Suprapubic skin (tissue), 4 donors: ENCODE measurements around the gene C1QTNF5. TPM values are rescaled to one million over a fixed set of nuclear protein-coding genes. Genes with fewer than 3 reads are reported as not detected.

Experiments used
- DNase-seq, 2 donors: peaks; one replicate each; pipeline ENCODE4 v3.0.0-alpha.2; 2019; ENCODE audit warnings: low spot score in 2 of 2
- H3K27ac ChIP-seq: fragments of 200-600 bp; sonication (generic); one replicate; pipeline ENCODE4 v1.5.1; 2019
- H3K27me3 ChIP-seq: fragments of 200-600 bp; sonication (generic); one replicate; pipeline ENCODE4 v1.5.1; 2019
- H3K36me3 ChIP-seq: fragments of 200-600 bp; sonication (generic); one replicate; pipeline ENCODE4 v1.5.1; 2019
- H3K4me1 ChIP-seq: fragments of 200-600 bp; sonication (generic); one replicate; pipeline ENCODE4 v1.5.1; 2019
- H3K4me3 ChIP-seq: fragments of 200-600 bp; sonication (generic); one replicate; pipeline ENCODE4 v1.5.1; 2019; ENCODE audit warnings: mild to moderate bottlenecking
- H3K9me3 ChIP-seq: fragments of 200-600 bp; sonication (generic); one replicate; pipeline ENCODE4 v1.5.1; 2019
- CTCF ChIP-seq, 2 donors: fragments of 200-600 bp in 1 of 2; fragments of 450-650 bp in 1 of 2; sonication (generic) in 1 of 2; IDR thresholded peaks; one replicate each; pipeline ENCODE4 v1.5.1; 2016 to 2019; ENCODE audit warnings: antibody characterized with exemption in 2 of 2, mild to moderate bottlenecking in 1 of 2, moderate library complexity in 1 of 2
- EP300 ChIP-seq: sonication (generic); formaldehyde crosslinking; IDR thresholded peaks from one replicate; pipeline ENCODE4 v1.6.1; 2017; ENCODE audit warnings: antibody characterized with exemption
- POLR2A ChIP-seq, 2 donors: fragments of 450-650 bp; IDR thresholded peaks; one replicate each; pipeline ENCODE4 v1.6.1; 2017; ENCODE audit warnings: antibody characterized with exemption in 2 of 2, mild to moderate bottlenecking in 2 of 2, moderate library complexity in 2 of 2
- POLR2AphosphoS5 ChIP-seq, 3 donors: sonication (generic); formaldehyde crosslinking; IDR thresholded peaks; one replicate each; pipeline ENCODE4 v1.6.1; 2017; ENCODE audit warnings: antibody characterized with exemption in 3 of 3
- WGBS: methylation state at CpG from one replicate; pipeline ENCODE4 v1.1.5; 2018; 5-methylcytosine and 5-hydroxymethylcytosine counted together
- total RNA-seq, 4 donors: library from RNA; depleted of rRNA; stranded (reverse); fragments of >200 nt; gene quantifications; one replicate each; pipeline ENCODE4 v1.1.0, GENCODE V29; 2016

The C1QTNF5 gene
- total RNA-seq, 4 donors from 2014 or later = 3.7 to 9.8 (median 4.9) TPM

GRCh38 chr11:119297938-119298337 lies 42.7 kb downstream of the C1QTNF5 start:
- Histone ChIP-seq H3K27me3 (no peaks in the 10 kb centered on the region), H3K36me3 (peaks cover 44% of the 10 kb centered on the region), H3K9me3 (no peaks in the 10 kb centered on the region), H3K27ac (no peak overlapping the region), H3K4me3 (no peak overlapping the region), H3K4me1 (no peaks in the 10 kb centered on the region)
- DNase-seq = no peak
- WGBS = 47% methylated on average over 3 of the region's 3 CpGs
- TF ChIP-seq POLR2A (IDR thresholded peaks at IDR 0.05) (no peak), EP300 (no peak), CTCF (IDR thresholded peaks at IDR 0.05) (no peak), POLR2AphosphoS5 (IDR thresholded peaks at IDR 0.05) (no peak)

- TF ChIP-seq CTCF (IDR thresholded peaks at IDR 0.05) (no peak), POLR2AphosphoS5 (IDR thresholded peaks at IDR 0.05) (no peak), EP300 (no peak), POLR2A (IDR thresholded peaks at IDR 0.05) (no peak)
- 64% methylated on average over 3 of the region's 3 CpGs for WGBS
- DNase-seq = no peak
- Histone ChIP-seq H3K9me3 (peaks cover 9% of the 10 kb centered on the region), H3K27ac (no peak overlapping the region), H3K4me3 (no peak overlapping the region), H3K4me1 (no peaks in the 10 kb centered on the region), H3K27me3 (no peaks in the 10 kb centered on the region), H3K36me3 (peaks cover 46% of the 10 kb centered on the region)
These were observed 45.5 kb downstream of the C1QTNF5 start for GRCh38 chr11:119295178-119295577.

GRCh38 chr11:119293461-119293860 lies 47.2 kb downstream of the C1QTNF5 start:
- Histone ChIP-seq H3K36me3 (peaks cover 45% of the 10 kb centered on the region), H3K9me3 (peaks cover 9% of the 10 kb centered on the region), H3K4me3 (no peak overlapping the region), H3K27ac (no peak overlapping the region), H3K27me3 (no peaks in the 10 kb centered on the region), H3K4me1 (no peaks in the 10 kb centered on the region)
- no peak for TF ChIP-seq EP300
- TF ChIP-seq CTCF (IDR thresholded peaks at IDR 0.05) = no peak
- TF ChIP-seq POLR2A (IDR thresholded peaks at IDR 0.05) = no peak
- TF ChIP-seq POLR2AphosphoS5 (IDR thresholded peaks at IDR 0.05) = no peak
- DNase-seq = no peak
- WGBS = 93% methylated on average over 3 of the region's 3 CpGs

DNA sequence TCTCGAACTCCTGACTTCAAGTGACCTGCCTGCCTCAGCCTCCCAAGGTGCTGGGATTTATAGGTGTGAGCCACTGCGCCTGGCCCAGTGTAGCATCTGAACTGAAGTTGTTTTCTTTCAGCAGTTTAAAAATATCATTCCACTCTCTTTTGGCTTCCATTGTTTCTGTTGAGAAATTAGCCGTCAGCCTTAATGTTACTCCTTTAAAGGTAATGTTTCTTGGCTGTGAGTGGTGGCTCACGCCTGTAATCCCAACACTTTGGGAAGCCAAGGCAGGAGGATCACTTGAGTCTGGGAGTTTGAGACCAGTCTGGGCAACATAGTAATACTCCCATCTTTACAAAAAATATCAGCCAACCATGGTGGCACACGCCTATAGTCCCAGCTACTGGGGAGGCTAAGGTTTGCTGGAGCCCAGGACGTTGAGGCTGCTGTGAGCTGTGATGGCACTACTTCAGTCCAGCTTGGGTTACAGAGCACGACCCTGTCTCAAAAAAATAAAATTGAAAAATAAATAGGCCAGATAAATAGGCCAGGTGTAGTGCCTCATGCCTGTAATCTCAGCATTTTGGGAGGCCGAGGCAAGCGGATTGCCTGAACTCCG lies 49.7 kb downstream of the C1QTNF5 start:
- no peaks in the 10 kb centered on the region for H3K4me1 ChIP-seq
- no peaks in the 10 kb centered on the region for H3K27me3 ChIP-seq
- no peak overlapping the region for H3K4me3 ChIP-seq
- WGBS = 96% methylated on average over 10 of the region's 10 CpGs
- no peak overlapping the region for H3K27ac ChIP-seq
- peaks cover 9% of the 10 kb centered on the region for H3K9me3 ChIP-seq
- no peak for DNase-seq
- peaks cover 48% of the 10 kb centered on the region for H3K36me3 ChIP-seq
- TF ChIP-seq EP300 (no peak), POLR2AphosphoS5 (IDR thresholded peaks at IDR 0.05) (no peak), POLR2A (IDR thresholded peaks at IDR 0.05) (no peak)

Other genes starting within 250 kb of the C1QTNF5 start
- 10 to 100 TPM; 21.2 to 32.2 (median 26.9) TPM for gene DPAGT1, start 239.0 kb downstream of the C1QTNF5 start, total RNA-seq
- 10 to 100 TPM; 20.1 to 25.9 (median 21.5) TPM for gene C2CD2L, start 233.5 kb downstream of the C1QTNF5 start, total RNA-seq
- gene HINFP, start 219.3 kb downstream of the C1QTNF5 start, total RNA-seq = 10 to 100 TPM; 16.1 to 45.1 (median 26.7) TPM
- 1 to 10 TPM in 2 of 4 donors, under 1 TPM in 2; 0.26 to 1.6 (median 0.73) TPM for gene ABCG4, start 191.8 kb downstream of the C1QTNF5 start, total RNA-seq
- gene NLRX1, start 172.2 kb downstream of the C1QTNF5 start, total RNA-seq = 10 to 100 TPM; 20.7 to 31.5 (median 30.4) TPM
- gene NHERF4, start 155.4 kb downstream of the C1QTNF5 start, total RNA-seq = 1 to 10 TPM in 1 of 4 donors, under 1 TPM in 2, not detected in 1; 0.68 to 1.1 (median 0.87) TPM
- gene CBL, start 134.5 kb downstream of the C1QTNF5 start, total RNA-seq = 10 to 100 TPM; 13.2 to 17.4 (median 17.2) TPM
- 100 to 1,000 TPM; 104 to 163 (median 124) TPM for gene MCAM, start 23.8 kb downstream of the C1QTNF5 start, total RNA-seq
- 10 to 100 TPM; 13.3 to 21.4 (median 15.4) TPM for gene RNF26, start 6.4 kb downstream of the C1QTNF5 start, total RNA-seq
- gene MFRP, start 5.8 kb upstream of the C1QTNF5 start, total RNA-seq = under 1 TPM in 1 of 4 donors, not detected in 3; 0.11 TPM
- gene USP2, start 40.8 kb upstream of the C1QTNF5 start, total RNA-seq = 10 to 100 TPM in 3 of 4 donors, 1 to 10 TPM in 1; 5.9 to 25.4 (median 15.2) TPM
- gene THY1, start 82.3 kb upstream of the C1QTNF5 start, total RNA-seq = 10 to 100 TPM in 1 of 4 donors, 1 to 10 TPM in 3; 3.5 to 18.8 (median 6.9) TPM